ENCODE measurements around the gene RNF208.

Gene RNF208

GRCh38 chr9:137170486-137171148 lies 51.4 kb downstream of the RNF208 start:
- TF ChIP-seq NFIC (IDR thresholded peaks at IDR 0.05) = no peak
- TF ChIP-seq RAD21 (IDR thresholded peaks at IDR 0.05; ENCODE audit: low read depth) = no peak
- TF ChIP-seq TAF1 (IDR thresholded peaks at IDR 0.05; ENCODE audit: low read depth) = no peak
- TF ChIP-seq CEBPB (IDR thresholded peaks at IDR 0.05) = no peak
- no peak for TF ChIP-seq TCF12 (IDR thresholded peaks at IDR 0.05; ENCODE audit: low read depth)
- no peak for TF ChIP-seq YY1 (IDR thresholded peaks at IDR 0.05; ENCODE audit: low read depth)
- TF ChIP-seq FOXM1 (IDR thresholded peaks at IDR 0.05; ENCODE audit: borderline replicate concordance, low read depth) = no peak
- TF ChIP-seq CREB1 (IDR thresholded peaks at IDR 0.05; ENCODE audit: low read depth) = no peak
- TF ChIP-seq EGR1 (IDR thresholded peaks at IDR 0.05) = no peak
- TF ChIP-seq USF1 (IDR thresholded peaks at IDR 0.05) = no peak
- TF ChIP-seq, protein P1, sequence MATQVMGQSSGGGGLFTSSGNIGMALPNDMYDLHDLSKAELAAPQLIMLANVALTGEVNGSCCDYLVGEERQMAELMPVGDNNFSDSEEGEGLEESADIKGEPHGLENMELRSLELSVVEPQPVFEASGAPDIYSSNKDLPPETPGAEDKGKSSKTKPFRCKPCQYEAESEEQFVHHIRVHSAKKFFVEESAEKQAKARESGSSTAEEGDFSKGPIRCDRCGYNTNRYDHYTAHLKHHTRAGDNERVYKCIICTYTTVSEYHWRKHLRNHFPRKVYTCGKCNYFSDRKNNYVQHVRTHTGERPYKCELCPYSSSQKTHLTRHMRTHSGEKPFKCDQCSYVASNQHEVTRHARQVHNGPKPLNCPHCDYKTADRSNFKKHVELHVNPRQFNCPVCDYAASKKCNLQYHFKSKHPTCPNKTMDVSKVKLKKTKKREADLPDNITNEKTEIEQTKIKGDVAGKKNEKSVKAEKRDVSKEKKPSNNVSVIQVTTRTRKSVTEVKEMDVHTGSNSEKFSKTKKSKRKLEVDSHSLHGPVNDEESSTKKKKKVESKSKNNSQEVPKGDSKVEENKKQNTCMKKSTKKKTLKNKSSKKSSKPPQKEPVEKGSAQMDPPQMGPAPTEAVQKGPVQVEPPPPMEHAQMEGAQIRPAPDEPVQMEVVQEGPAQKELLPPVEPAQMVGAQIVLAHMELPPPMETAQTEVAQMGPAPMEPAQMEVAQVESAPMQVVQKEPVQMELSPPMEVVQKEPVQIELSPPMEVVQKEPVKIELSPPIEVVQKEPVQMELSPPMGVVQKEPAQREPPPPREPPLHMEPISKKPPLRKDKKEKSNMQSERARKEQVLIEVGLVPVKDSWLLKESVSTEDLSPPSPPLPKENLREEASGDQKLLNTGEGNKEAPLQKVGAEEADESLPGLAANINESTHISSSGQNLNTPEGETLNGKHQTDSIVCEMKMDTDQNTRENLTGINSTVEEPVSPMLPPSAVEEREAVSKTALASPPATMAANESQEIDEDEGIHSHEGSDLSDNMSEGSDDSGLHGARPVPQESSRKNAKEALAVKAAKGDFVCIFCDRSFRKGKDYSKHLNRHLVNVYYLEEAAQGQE (IDR thresholded peaks at IDR 0.05; ENCODE audit: low read depth) = no peak
- no peak for TF ChIP-seq ZBTB7A (IDR thresholded peaks at IDR 0.05; ENCODE audit: low read depth)
- no peak for TF ChIP-seq MAX (IDR thresholded peaks at IDR 0.05)
- TF ChIP-seq TEAD4 (IDR thresholded peaks at IDR 0.05) = no peak
- no peak for TF ChIP-seq EP300 (IDR thresholded peaks at IDR 0.05; ENCODE audit: borderline replicate concordance)
